ENCODE results near the gene SLC34A2.

Gene SLC34A2

GRCh38 chr4:25676221-25676620 lies 20.6 kb downstream of the SLC34A2 start:
- TF ChIP-seq ZNF274 (IDR thresholded peaks at IDR 0.05; ENCODE audit: low read depth, low read length) = no peak
- H3K4me3 ChIP-seq (ENCODE audit: low read length) = no peak overlapping the region

DNA sequence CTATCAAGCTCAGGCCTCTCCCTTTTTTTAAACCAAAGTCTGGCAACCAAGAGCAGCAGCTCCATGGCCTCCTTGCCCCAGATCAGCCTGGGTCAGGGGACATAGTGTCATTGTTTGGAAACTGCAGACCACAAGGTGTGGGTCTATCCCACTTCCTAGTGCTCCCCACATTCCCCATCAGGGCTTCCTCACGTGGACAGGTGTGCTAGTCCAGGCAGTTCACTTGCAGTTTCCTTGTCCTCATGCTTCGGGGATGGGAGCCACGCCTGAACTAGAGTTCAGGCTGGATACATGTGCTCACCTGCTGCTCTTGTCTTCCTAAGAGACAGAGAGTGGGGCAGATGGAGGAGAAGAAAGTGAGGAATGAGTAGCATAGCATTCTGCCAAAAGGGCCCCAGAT lies 21.5 kb downstream of the SLC34A2 start:
- no peak overlapping the region for H3K4me3 ChIP-seq (ENCODE audit: low read length)
- TF ChIP-seq ZNF274 (IDR thresholded peaks at IDR 0.05; ENCODE audit: low read depth, low read length) = no peak

- no peak for TF ChIP-seq ZNF274 (IDR thresholded peaks at IDR 0.05; ENCODE audit: low read depth, low read length)
- no peak overlapping the region for H3K4me3 ChIP-seq (ENCODE audit: low read length)
Observed at GRCh38 chr4:25677943-25678342, 22.3 kb downstream of the SLC34A2 start.

GRCh38 chr4:25687773-25688172 lies 32.1 kb downstream of the SLC34A2 start:
- no peak overlapping the region for H3K4me3 ChIP-seq (ENCODE audit: low read length)
- TF ChIP-seq ZNF274 (IDR thresholded peaks at IDR 0.05; ENCODE audit: low read depth, low read length) = no peak

DNA sequence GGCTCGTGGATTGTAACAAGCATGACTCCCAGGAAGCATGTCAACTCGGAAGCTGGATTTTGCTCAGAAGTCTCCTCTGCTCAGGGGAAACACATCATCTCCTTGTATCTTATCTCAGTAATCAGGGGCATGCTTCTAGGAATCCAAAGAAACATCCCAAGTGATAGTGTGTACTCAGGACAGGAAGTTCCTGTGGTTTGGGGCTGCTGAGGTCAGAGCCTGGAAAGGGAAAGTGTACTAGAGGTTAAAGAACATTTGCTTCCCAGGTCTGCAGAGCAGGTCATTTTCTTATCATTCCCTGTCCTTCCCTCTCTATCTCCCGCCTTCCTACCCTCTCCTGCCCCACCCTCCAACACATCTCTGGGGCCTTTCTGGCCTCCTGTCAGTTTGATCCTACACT lies 38.8 kb downstream of the SLC34A2 start:
- no peak for TF ChIP-seq ZNF274 (IDR thresholded peaks at IDR 0.05; ENCODE audit: low read depth, low read length)
- no peak overlapping the region for H3K4me3 ChIP-seq (ENCODE audit: low read length)

GRCh38 chr4:25696409-25696808 lies 40.8 kb downstream of the SLC34A2 start:
- TF ChIP-seq ZNF274 (IDR thresholded peaks at IDR 0.05; ENCODE audit: low read depth, low read length) = no peak
- H3K4me3 ChIP-seq (ENCODE audit: low read length) = no peak overlapping the region

DNA sequence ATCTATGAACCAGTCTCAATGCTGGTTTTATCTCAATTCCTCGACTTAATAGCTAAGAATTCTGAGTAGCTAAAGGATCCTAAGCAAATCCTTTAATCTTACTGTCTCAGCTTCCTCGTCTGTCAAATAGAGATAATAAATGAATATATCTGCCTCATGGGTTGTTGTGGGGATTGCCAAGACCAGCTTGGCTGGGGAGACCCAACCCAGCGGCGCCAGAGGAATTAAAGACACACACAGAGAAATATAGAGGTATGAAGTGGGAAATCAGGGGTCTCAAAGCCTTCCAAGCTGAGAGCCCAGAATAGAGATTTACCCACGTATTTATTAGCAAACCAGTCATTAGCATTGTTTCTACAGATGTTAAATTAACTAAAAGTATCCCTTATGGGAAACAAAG lies 41.9 kb downstream of the SLC34A2 start:
- H3K4me3 ChIP-seq (ENCODE audit: low read length) = no peak overlapping the region
- TF ChIP-seq ZNF274 (IDR thresholded peaks at IDR 0.05; ENCODE audit: low read depth, low read length) = no peak

- TF ChIP-seq ZNF274 (IDR thresholded peaks at IDR 0.05; ENCODE audit: low read depth, low read length) = no peak
- H3K4me3 ChIP-seq (ENCODE audit: low read length) = no peak overlapping the region
Observed at GRCh38 chr4:25700661-25701060, 45.0 kb downstream of the SLC34A2 start.

DNA sequence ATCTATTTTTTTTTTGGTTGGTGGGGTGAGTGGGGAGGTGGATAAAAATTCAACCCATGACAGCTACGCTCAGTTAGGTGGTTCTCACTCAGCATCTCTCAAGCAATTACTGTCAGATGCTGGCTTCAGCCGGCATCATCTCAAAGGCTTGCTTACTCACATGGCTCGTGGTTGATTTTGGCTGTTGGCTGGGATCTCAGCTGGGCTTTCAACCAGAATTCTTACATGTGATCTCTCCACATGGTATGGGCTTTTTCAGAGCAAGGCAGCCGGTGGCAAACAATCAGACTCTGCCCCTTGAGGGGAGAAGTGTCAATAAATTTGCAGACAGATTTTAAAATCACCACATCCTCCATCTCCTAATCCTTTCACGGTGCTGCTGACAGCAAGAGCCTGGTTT lies 47.2 kb downstream of the SLC34A2 start:
- TF ChIP-seq ZNF274 (IDR thresholded peaks at IDR 0.05; ENCODE audit: low read depth, low read length) = no peak

DNA sequence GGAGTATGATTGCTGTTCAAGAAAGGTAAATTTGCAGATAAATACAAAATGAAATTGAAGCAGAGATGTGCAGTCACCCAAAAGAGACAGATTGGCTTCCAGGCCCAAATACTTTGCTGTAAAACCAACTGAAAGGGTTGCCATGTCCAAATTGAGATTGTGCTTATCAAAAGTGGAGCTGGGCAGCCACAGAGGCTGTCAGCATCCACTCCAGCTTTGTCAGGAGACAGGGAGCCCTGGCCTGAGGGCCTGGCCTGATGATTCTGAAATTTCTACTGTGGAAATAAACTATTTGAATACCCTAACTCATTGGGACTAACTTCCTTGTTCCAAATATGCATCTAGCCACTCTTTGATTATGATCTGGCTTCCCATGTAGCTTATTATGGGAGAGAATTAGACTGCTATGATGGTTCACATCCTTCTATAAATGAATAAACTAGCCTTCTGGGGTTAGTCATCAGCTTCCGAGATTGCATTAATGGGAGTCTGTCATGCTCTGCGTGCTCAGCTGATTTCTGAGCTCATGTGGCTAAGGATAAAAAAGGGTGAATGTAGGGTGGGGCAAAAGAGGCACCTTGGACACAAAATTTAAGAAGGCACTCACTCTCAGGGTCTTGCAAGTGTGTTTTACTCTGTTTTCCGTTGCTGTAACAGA lies 48.2 kb downstream of the SLC34A2 start:
- H3K4me3 ChIP-seq (ENCODE audit: low read length) = no peak overlapping the region
- no peak for TF ChIP-seq ZNF274 (IDR thresholded peaks at IDR 0.05; ENCODE audit: low read depth, low read length)

More for the DNA sequence above, 47.2 kb downstream of the SLC34A2 start:
- H3K4me3 ChIP-seq (ENCODE audit: low read length) = no peak overlapping the region

GRCh38 chr4:25704516-25704915 lies 48.9 kb downstream of the SLC34A2 start:
- TF ChIP-seq ZNF274 (IDR thresholded peaks at IDR 0.05; ENCODE audit: low read depth, low read length) = no peak
- no peak overlapping the region for H3K4me3 ChIP-seq (ENCODE audit: low read length)

DNA sequence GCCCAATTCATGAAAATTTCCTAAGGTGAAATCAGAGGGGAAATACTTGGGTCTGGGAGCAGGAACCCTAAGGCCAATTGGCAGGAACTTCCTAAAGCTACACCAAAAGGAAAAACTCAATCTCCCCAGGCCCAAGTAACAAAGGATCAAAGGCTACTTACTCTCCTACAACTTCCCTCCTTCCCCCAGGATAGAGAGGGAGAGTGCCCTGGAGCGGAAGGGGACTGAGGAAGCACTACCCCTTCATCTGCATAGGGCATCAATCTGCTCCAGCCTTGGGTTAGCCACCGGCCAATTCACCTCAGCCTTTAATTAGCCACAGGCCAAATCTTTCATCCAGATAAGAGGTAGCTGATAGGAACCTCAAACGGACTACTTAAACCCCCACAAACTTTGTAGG lies 55.0 kb downstream of the SLC34A2 start:
- TF ChIP-seq ZNF274 (IDR thresholded peaks at IDR 0.05; ENCODE audit: low read depth, low read length) = no peak
- H3K4me3 ChIP-seq (ENCODE audit: low read length) = no peak overlapping the region

DNA sequence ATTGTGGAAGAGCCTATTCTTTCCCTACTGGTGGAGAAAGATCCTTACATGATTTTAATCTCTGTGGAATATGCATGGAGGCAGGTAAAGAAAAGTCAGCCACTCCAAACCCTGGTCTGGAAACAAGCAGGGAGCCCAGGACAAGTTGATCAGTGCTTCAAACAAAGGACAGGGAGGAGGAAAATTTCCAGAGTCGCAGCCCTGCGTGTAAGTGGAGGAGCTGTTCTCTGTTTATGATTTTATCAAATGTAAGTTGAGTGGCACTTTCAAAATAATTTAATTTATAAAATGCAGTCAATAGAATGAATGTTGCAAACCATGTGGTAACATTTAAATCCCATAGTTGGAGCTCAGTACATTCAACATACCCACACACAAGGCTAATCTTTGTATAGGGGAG lies 57.0 kb downstream of the SLC34A2 start:
- TF ChIP-seq ZNF274 (IDR thresholded peaks at IDR 0.05; ENCODE audit: low read depth, low read length) = no peak
- no peak overlapping the region for H3K4me3 ChIP-seq (ENCODE audit: low read length)

GRCh38 chr4:25713812-25714211 lies 58.2 kb downstream of the SLC34A2 start:
- no peak overlapping the region for H3K4me3 ChIP-seq (ENCODE audit: low read length)
- no peak for TF ChIP-seq ZNF274 (IDR thresholded peaks at IDR 0.05; ENCODE audit: low read depth, low read length)

GRCh38 chr4:25722964-25723363 lies 67.3 kb downstream of the SLC34A2 start:
- no peak overlapping the region for H3K4me3 ChIP-seq (ENCODE audit: low read length)
- TF ChIP-seq ZNF274 (IDR thresholded peaks at IDR 0.05; ENCODE audit: low read depth, low read length) = no peak

- no peak overlapping the region for H3K4me3 ChIP-seq (ENCODE audit: low read length)
- TF ChIP-seq ZNF274 (IDR thresholded peaks at IDR 0.05; ENCODE audit: low read depth, low read length) = no peak
Observed at GRCh38 chr4:25723409-25723808, 67.8 kb downstream of the SLC34A2 start.
